ENCODE data around the gene MCC.

DNA sequence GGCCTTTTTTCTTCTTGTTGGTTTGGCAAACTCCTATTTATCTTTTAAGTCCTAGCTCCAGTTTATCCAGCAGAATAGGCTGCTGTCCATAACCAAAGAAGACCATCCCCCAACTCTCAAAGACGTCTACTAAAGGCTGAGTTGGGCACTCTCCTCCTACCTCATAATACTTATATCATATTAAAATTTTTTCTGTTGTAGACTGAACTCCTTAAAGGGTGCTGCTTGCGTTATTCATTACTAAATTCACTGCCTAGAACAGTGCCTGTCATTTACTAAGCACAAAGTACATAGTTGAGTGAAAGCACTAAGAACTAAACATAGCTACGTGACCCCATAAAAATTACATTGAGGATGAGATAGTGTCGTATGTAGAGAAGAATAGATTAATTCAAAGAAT is 490.0 kb downstream of the MCC start:
- TF ChIP-seq, protein P1, sequence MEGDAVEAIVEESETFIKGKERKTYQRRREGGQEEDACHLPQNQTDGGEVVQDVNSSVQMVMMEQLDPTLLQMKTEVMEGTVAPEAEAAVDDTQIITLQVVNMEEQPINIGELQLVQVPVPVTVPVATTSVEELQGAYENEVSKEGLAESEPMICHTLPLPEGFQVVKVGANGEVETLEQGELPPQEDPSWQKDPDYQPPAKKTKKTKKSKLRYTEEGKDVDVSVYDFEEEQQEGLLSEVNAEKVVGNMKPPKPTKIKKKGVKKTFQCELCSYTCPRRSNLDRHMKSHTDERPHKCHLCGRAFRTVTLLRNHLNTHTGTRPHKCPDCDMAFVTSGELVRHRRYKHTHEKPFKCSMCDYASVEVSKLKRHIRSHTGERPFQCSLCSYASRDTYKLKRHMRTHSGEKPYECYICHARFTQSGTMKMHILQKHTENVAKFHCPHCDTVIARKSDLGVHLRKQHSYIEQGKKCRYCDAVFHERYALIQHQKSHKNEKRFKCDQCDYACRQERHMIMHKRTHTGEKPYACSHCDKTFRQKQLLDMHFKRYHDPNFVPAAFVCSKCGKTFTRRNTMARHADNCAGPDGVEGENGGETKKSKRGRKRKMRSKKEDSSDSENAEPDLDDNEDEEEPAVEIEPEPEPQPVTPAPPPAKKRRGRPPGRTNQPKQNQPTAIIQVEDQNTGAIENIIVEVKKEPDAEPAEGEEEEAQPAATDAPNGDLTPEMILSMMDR (IDR thresholded peaks at IDR 0.05): no peak
- no peak for TF ChIP-seq POLR2A (IDR thresholded peaks at IDR 0.05)
